CD4-positive, CD25-positive, alpha-beta regulatory T cell (primary cell): Measurements from ENCODE around the gene FABP3. TPM values are rescaled to one million over a fixed set of nuclear protein-coding genes. Genes with fewer than 3 reads are reported as not detected.
A peak's percentile ranks its signal among the peaks of the same experiment; 100 is the strongest.

Experiments used
- ATAC-seq, 2 donors: fragments of 150-1000 bp; cut with Tn5 transposase; one replicate each; pipeline ENCODE4 v1.10.0; 2021; ENCODE audit warnings: low read depth in 2 of 2, moderate number of reproducible peaks in 2 of 2, moderate library complexity in 1 of 2
- DNase-seq, 3 donors: peaks; one replicate each; pipeline versions ENCODE4 v3.0.0 to v3.0.0-alpha.2; 2012 to 2022; ENCODE audit warnings: mixed read lengths in 1 of 3
- H3K27ac ChIP-seq: one replicate; pipeline ENCODE4 v1.7.0; 2013; ENCODE audit warnings: mild to moderate bottlenecking, low read length; ENCODE audit not compliant: insufficient read depth, poor library complexity, severe bottlenecking
- H3K27me3 ChIP-seq: one replicate; pipeline ENCODE4 v1.7.0; 2013; ENCODE audit warnings: low read length; ENCODE audit not compliant: control insufficient read depth, insufficient read depth
- H3K36me3 ChIP-seq: one replicate; pipeline ENCODE4 v1.7.0; 2013; ENCODE audit warnings: mild to moderate bottlenecking, low read length, moderate library complexity; ENCODE audit not compliant: control insufficient read depth, insufficient read depth
- H3K4me1 ChIP-seq: 2 replicates; pipeline ENCODE4 v1.7.0; 2013; ENCODE audit warnings: mild to moderate bottlenecking, low read length; ENCODE audit not compliant: insufficient read depth, control insufficient read depth, poor library complexity, severe bottlenecking
- H3K4me3 ChIP-seq: one replicate; pipeline ENCODE4 v1.7.0; 2013; ENCODE audit warnings: low read depth, mild to moderate bottlenecking, low read length, moderate library complexity
- H3K9me3 ChIP-seq, 2 experiments: 1 replicate in 1 of 2; 2 replicates in 1 of 2; pipeline ENCODE4 v1.7.0; 2013; ENCODE audit warnings: low read length in 2 of 2, mild to moderate bottlenecking in 1 of 2, moderate library complexity in 1 of 2; ENCODE audit not compliant: control insufficient read depth in 2 of 2
- H3K27ac Mint-ChIP-seq, 3 donors: one replicate each; pipeline ENCODE4 v1.8.0; 2020 to 2022; ENCODE audit warnings: mild to moderate bottlenecking in 3 of 3, mixed read lengths in 3 of 3, moderate library complexity in 2 of 3
- H3K27me3 Mint-ChIP-seq: one replicate; pipeline ENCODE4 v1.8.0; 2022; ENCODE audit warnings: mild to moderate bottlenecking, mixed read lengths
- H3K36me3 Mint-ChIP-seq: one replicate; pipeline ENCODE4 v1.8.0; 2020; ENCODE audit warnings: mixed read lengths
- H3K4me1 Mint-ChIP-seq, 4 donors: one replicate each; pipeline ENCODE4 v1.8.0; 2020 to 2022; ENCODE audit warnings: mixed read lengths in 4 of 4, mild to moderate bottlenecking in 1 of 4
- H3K4me3 Mint-ChIP-seq, 4 donors: one replicate each; pipeline ENCODE4 v1.8.0; 2020 to 2022; ENCODE audit warnings: mild to moderate bottlenecking in 4 of 4, mixed read lengths in 4 of 4, moderate library complexity in 3 of 4
- H3K9me3 Mint-ChIP-seq, 7 donors: one replicate each; pipeline ENCODE4 v1.8.0; 2020 to 2022; ENCODE audit warnings: mixed read lengths in 7 of 7, mild to moderate bottlenecking in 3 of 7, moderate library complexity in 2 of 7
- polyA plus RNA-seq, 4 donors: library from polyadenylated mRNA; unstranded; fragments of 300-500 nt; fragmentation: Illumina TruSeq; gene quantifications; one replicate each; pipeline ENCODE4 v1.2.3, GENCODE V29; 2021
- total RNA-seq: library from RNA; stranded (reverse); gene quantifications from one replicate; pipeline ENCODE4 v1.2.3, GENCODE V29; 2022

Gene FABP3
- total and polyA plus RNA-seq, 5 donors from 2014 or later: not detected

DNA sequence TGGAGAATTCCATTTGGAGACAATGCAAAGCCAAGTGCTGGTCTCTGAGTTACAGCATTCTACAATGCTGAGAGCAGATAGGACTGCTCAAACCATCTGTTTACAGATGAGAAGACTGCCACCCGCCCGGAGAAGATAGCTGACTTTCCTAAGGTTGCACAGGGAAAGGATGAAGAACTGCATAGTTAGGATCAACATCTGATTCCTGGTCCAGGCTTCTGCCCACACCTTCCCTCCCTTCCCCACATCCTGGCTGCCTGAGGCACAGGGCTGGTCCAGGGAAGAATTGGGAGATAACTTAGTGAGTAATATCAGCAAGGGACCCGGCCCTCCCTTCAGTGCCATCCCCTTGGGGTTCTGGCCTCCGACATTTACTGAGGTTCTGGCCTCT is 42.1 kb upstream of the FABP3 start:
- ATAC-seq (no peak), DNase-seq (no peak)
- no peaks in the 10 kb centered on the region for H3K36me3 ChIP-seq
- H3K27me3 ChIP-seq: peaks cover 33% of the 10 kb centered on the region
- Mint-ChIP-seq H3K9me3 (peaks cover 0 to 5% (median 0%) of the 10 kb centered on the region in 7 donors), H3K4me3 (peak overlapping the region in 2 of 4 donors; percentile 44 to 76), H3K27me3 (peaks cover 77% of the 10 kb centered on the region), H3K36me3 (no peaks in the 10 kb centered on the region), H3K27ac (no peak overlapping the region), H3K4me1 (peaks cover 0 to 11% (median 4%) of the 10 kb centered on the region in 4 donors)
- no peaks in the 10 kb centered on the region for H3K9me3 ChIP-seq
- H3K4me3 ChIP-seq: no peak overlapping the region
- H3K4me1 ChIP-seq: peaks cover 11% of the 10 kb centered on the region
- no peak overlapping the region for H3K27ac ChIP-seq

GRCh38 chr1:31413405-31414001 is 40.6 kb upstream of the FABP3 start:
- peaks cover 79% of the 10 kb centered on the region for H3K27me3 Mint-ChIP-seq
- no peaks in the 10 kb centered on the region for H3K36me3 Mint-ChIP-seq
- peak overlapping the region; percentile 86 to 92 (median 88) for H3K4me3 Mint-ChIP-seq
- no peak for DNase-seq
- no peak overlapping the region for H3K27ac ChIP-seq
- ATAC-seq: peak; percentile 22 to 41
- peaks cover 0 to 5% (median 0%) of the 10 kb centered on the region in 7 donors for H3K9me3 Mint-ChIP-seq
- no peaks in the 10 kb centered on the region for H3K36me3 ChIP-seq
- peak overlapping the region in 1 of 3 donors; percentile 70 for H3K27ac Mint-ChIP-seq
- no peaks in the 10 kb centered on the region for H3K9me3 ChIP-seq
- H3K4me3 ChIP-seq: no peak overlapping the region
- peaks cover 33% of the 10 kb centered on the region for H3K27me3 ChIP-seq
- peaks cover 11% of the 10 kb centered on the region for H3K4me1 ChIP-seq
- peaks cover 0 to 11% (median 4%) of the 10 kb centered on the region in 4 donors for H3K4me1 Mint-ChIP-seq

- H3K9me3 Mint-ChIP-seq: peaks cover 0 to 5% (median 0%) of the 10 kb centered on the region in 7 donors
- peak within 1 kb of the TSS; percentile 86 to 92 (median 88) for H3K4me3 Mint-ChIP-seq
- Histone ChIP-seq H3K36me3 (no peaks in the 10 kb centered on the region), H3K27me3 (peaks cover 33% of the 10 kb centered on the region), H3K4me3 (no peak within 1 kb of the TSS), H3K9me3 (no peaks in the 10 kb centered on the region), H3K4me1 (peaks cover 11% of the 10 kb centered on the region), H3K27ac (no peak within 1 kb of the TSS)
- ATAC-seq (peak; percentile 17 to 48), DNase-seq (peak in 1 of 3 donors; percentile 11)
- no peaks in the 10 kb centered on the region for H3K36me3 Mint-ChIP-seq
- peak within 1 kb of the TSS in 1 of 3 donors; percentile 70 for H3K27ac Mint-ChIP-seq
- peaks cover 76% of the 10 kb centered on the region for H3K27me3 Mint-ChIP-seq
- H3K4me1 Mint-ChIP-seq: peaks cover 0 to 11% (median 4%) of the 10 kb centered on the region in 4 donors
Measured at GRCh38 chr1:31412732-31413404, 40.0 kb upstream of the FABP3 start, which contains the start of gene SERINC2. Gene SERINC2 (plus strand): TSS chr1:31413213. CDS start chr1:31413266, 53 bp downstream.

DNA sequence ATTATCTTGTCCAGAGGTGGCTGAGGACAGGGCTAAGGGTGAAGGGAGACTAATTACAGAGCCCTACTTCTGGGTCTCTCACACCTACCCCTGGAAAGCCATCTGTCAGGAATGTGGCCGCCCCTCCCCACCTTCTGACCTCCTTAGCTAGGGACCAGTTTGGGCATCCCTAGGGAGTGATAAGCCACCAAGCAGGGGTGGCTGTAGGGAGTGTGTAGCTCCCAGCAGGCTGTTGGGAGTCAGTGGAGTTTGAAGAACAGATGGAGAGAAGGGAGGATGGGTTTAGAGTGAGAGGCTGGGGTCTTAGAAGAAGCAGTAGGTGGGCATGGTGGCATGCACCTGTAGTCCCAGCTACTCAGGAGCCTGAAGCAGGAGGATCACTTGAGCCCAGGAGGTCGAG is 39.3 kb upstream of the FABP3 start:
- ATAC-seq (no peak), DNase-seq (no peak)
- Mint-ChIP-seq H3K27me3 (peaks cover 73% of the 10 kb centered on the region), H3K4me1 (peaks cover 0 to 11% (median 4%) of the 10 kb centered on the region in 4 donors), H3K4me3 (peak overlapping the region; percentile 21 to 78 (median 68)), H3K9me3 (peaks cover 0 to 5% (median 0%) of the 10 kb centered on the region in 7 donors), H3K36me3 (no peaks in the 10 kb centered on the region), H3K27ac (no peak overlapping the region)
- Histone ChIP-seq H3K4me3 (no peak overlapping the region), H3K4me1 (peaks cover 11% of the 10 kb centered on the region), H3K27me3 (peaks cover 32% of the 10 kb centered on the region), H3K36me3 (no peaks in the 10 kb centered on the region), H3K27ac (no peak overlapping the region), H3K9me3 (no peaks in the 10 kb centered on the region)

- Mint-ChIP-seq H3K36me3 (no peaks in the 10 kb centered on the region), H3K9me3 (peaks cover 0 to 3% (median 0%) of the 10 kb centered on the region in 7 donors), H3K27me3 (peaks cover 60% of the 10 kb centered on the region), H3K4me3 (no peak overlapping the region), H3K4me1 (peaks cover 0 to 11% (median 4%) of the 10 kb centered on the region in 4 donors), H3K27ac (no peak overlapping the region)
- Histone ChIP-seq H3K27me3 (peaks cover 29% of the 10 kb centered on the region), H3K4me1 (peaks cover 11% of the 10 kb centered on the region), H3K27ac (no peak overlapping the region), H3K9me3 (no peaks in the 10 kb centered on the region), H3K36me3 (no peaks in the 10 kb centered on the region), H3K4me3 (no peak overlapping the region)
- no peak for DNase-seq
- ATAC-seq: no peak
Measured at GRCh38 chr1:31410871-31411270, 38.0 kb upstream of the FABP3 start.

DNA sequence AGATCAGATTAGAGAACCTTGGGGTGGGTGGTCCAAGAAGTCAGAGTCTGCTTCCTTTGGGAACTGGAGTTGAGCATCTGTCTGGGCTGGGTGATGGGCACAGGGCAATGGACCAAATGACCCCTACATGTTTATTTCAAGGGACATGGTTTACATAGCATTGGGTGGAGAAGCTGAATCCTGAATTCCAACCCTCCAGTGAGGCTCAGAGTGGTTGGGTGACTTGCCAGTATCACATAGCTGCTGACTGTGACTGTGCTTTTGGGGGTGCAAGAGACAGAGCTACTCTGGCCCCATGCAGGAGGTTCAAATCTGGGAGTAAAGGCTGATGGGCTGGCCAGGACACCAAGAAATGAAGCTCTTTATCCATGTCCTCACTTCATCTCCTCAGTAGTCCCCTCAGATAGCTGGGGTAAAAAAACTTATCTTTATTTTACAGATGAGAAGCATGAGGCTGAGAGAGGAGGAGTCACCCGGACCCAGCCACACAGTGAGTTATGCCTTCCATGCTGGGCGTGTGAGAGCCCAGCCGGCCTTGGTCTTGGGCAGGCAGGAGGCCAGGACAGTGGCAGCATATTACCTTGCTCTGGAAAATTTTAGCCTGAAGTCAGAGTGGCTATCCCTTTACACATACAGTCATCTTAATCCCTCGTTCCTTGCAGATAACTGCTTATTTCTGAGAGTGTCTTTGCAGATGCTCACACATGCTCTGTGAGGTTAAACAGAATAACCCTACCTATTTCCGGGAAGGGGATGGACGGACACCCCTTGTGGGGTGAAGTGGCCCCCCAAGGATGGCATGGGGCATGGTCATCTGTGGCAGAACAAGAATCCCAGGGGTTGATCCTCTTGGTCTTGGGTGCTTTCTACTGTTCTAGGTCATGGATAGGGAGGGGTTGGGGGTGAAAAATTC is 37.3 kb upstream of the FABP3 start:
- Histone ChIP-seq H3K27me3 (peaks cover 26% of the 10 kb centered on the region), H3K36me3 (no peaks in the 10 kb centered on the region), H3K9me3 (no peaks in the 10 kb centered on the region), H3K27ac (no peak overlapping the region), H3K4me3 (no peak overlapping the region), H3K4me1 (peaks cover 11% of the 10 kb centered on the region)
- ATAC-seq (no peak), DNase-seq (no peak)
- Mint-ChIP-seq H3K27ac (no peak overlapping the region), H3K9me3 (peaks cover 0 to 1% (median 0%) of the 10 kb centered on the region in 7 donors), H3K36me3 (no peaks in the 10 kb centered on the region), H3K4me3 (no peak overlapping the region), H3K4me1 (peaks cover 0 to 11% (median 4%) of the 10 kb centered on the region in 4 donors), H3K27me3 (peaks cover 53% of the 10 kb centered on the region)

GRCh38 chr1:31408788-31409318 is 36.0 kb upstream of the FABP3 start:
- no peaks in the 10 kb centered on the region for H3K9me3 ChIP-seq
- DNase-seq (no peak), ATAC-seq (no peak)
- H3K4me3 Mint-ChIP-seq: no peak overlapping the region
- H3K4me1 Mint-ChIP-seq: peaks cover 0 to 10% (median 3%) of the 10 kb centered on the region in 4 donors
- no peak overlapping the region for H3K4me3 ChIP-seq
- no peak overlapping the region for H3K27ac Mint-ChIP-seq
- peaks cover 18% of the 10 kb centered on the region for H3K27me3 ChIP-seq
- H3K27ac ChIP-seq: no peak overlapping the region
- H3K36me3 ChIP-seq: no peaks in the 10 kb centered on the region
- H3K4me1 ChIP-seq: peaks cover 7% of the 10 kb centered on the region
- H3K27me3 Mint-ChIP-seq: peaks cover 40% of the 10 kb centered on the region
- no peaks in the 10 kb centered on the region for H3K36me3 Mint-ChIP-seq
- peaks cover 0 to 1% (median 0%) of the 10 kb centered on the region in 7 donors for H3K9me3 Mint-ChIP-seq
